ENCODE measurements around the gene UNC93B1. TPM values are rescaled to one million over a fixed set of nuclear protein-coding genes. Genes with fewer than 3 reads are reported as not detected.

Gene UNC93B1
- total and polyA plus RNA-seq, 2 of the 13 experiments (the other 11 are each of a cell fraction or from before 2014, with no cell fraction given) = 8.8 to 18.9 TPM

DNA sequence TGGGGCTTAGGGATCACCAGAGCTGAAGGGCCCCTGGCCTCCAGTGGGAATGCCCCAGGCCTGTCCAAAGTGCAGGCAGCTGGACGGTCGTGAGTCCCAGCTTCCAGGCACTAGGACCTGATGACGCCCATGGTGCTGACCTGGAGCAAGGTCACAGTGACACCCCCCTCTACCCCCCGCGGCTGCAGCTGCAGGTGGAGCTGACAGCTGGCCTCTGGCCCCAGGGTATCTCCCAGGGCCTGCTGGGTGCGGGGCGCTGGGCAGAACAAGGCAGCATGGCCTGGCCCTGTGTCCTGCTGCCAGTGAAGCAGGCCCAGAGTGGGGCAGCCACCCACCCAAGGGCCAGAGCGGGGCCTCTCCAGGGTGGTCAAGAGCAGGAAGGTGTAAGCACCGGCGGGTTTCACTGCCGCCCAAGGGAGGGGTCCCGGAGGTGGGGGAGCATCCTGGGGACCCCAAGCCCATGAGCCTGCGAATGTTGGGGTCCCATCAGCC lies 34.4 kb upstream of the UNC93B1 start (continued):
- peak; percentile 44; the same call in 1 of the 2 replicates for TF ChIP-seq PAX8 (CRISPR knock-in tag; IDR thresholded peaks at IDR 0.05; ENCODE audit: borderline replicate concordance)
- TF ChIP-seq ZNF660 (CRISPR knock-in tag; IDR thresholded peaks at IDR 0.05; ENCODE audit: borderline replicate concordance, low read depth) = peak; percentile 43; the same call in 1 of the 2 replicates
- TF ChIP-seq, protein P1, sequence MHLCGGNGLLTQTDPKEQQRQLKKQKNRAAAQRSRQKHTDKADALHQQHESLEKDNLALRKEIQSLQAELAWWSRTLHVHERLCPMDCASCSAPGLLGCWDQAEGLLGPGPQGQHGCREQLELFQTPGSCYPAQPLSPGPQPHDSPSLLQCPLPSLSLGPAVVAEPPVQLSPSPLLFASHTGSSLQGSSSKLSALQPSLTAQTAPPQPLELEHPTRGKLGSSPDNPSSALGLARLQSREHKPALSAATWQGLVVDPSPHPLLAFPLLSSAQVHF (CRISPR knock-in tag; IDR thresholded peaks at IDR 0.05) = peak; percentile 89; the same call in 1 of the 2 replicates
- TF ChIP-seq, protein P2, sequence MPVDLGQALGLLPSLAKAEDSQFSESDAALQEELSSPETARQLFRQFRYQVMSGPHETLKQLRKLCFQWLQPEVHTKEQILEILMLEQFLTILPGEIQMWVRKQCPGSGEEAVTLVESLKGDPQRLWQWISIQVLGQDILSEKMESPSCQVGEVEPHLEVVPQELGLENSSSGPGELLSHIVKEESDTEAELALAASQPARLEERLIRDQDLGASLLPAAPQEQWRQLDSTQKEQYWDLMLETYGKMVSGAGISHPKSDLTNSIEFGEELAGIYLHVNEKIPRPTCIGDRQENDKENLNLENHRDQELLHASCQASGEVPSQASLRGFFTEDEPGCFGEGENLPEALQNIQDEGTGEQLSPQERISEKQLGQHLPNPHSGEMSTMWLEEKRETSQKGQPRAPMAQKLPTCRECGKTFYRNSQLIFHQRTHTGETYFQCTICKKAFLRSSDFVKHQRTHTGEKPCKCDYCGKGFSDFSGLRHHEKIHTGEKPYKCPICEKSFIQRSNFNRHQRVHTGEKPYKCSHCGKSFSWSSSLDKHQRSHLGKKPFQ (CRISPR knock-in tag; IDR thresholded peaks at IDR 0.05; ENCODE audit: insufficient replicate concordance) = peak; percentile 20
- TF ChIP-seq ZNF296 (CRISPR knock-in tag; conservative IDR thresholded peaks at IDR 0.05) = peak; percentile 74
- TF ChIP-seq RBFOX2 (IDR thresholded peaks at IDR 0.05; ENCODE audit: low read depth, low read length) = no peak
- no peak for TF ChIP-seq SP140L (CRISPR knock-in tag; IDR thresholded peaks at IDR 0.05; ENCODE audit: borderline replicate concordance)
- TF ChIP-seq KDM5A (IDR thresholded peaks at IDR 0.05; ENCODE audit: borderline replicate concordance, low read length) = no peak; the same call in 1 of the 2 replicates
- TF ChIP-seq ZKSCAN8 (CRISPR knock-in tag; IDR thresholded peaks at IDR 0.05; ENCODE audit: borderline replicate concordance) = 0 out of 2 replicates have a peak, but pooled peaks have one; percentile 4
- TF ChIP-seq, protein P3, sequence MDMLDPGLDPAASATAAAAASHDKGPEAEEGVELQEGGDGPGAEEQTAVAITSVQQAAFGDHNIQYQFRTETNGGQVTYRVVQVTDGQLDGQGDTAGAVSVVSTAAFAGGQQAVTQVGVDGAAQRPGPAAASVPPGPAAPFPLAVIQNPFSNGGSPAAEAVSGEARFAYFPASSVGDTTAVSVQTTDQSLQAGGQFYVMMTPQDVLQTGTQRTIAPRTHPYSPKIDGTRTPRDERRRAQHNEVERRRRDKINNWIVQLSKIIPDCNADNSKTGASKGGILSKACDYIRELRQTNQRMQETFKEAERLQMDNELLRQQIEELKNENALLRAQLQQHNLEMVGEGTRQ (IDR thresholded peaks at IDR 0.05; ENCODE audit: low read depth, low read length) = no peak
- TF ChIP-seq, protein P3 (CRISPR knock-in tag; IDR thresholded peaks at IDR 0.05; ENCODE audit: borderline replicate concordance) = 0 out of 2 replicates have a peak, but pooled peaks have one; percentile 6
- TF ChIP-seq, protein P4, sequence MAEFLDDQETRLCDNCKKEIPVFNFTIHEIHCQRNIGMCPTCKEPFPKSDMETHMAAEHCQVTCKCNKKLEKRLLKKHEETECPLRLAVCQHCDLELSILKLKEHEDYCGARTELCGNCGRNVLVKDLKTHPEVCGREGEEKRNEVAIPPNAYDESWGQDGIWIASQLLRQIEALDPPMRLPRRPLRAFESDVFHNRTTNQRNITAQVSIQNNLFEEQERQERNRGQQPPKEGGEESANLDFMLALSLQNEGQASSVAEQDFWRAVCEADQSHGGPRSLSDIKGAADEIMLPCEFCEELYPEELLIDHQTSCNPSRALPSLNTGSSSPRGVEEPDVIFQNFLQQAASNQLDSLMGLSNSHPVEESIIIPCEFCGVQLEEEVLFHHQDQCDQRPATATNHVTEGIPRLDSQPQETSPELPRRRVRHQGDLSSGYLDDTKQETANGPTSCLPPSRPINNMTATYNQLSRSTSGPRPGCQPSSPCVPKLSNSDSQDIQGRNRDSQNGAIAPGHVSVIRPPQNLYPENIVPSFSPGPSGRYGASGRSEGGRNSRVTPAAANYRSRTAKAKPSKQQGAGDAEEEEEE (CRISPR knock-in tag; IDR thresholded peaks at IDR 0.05; ENCODE audit: borderline replicate concordance) = 0 out of 2 replicates have a peak, but pooled peaks have one; percentile 86
- peak; percentile 87; the same call in 1 of the 2 replicates for TF ChIP-seq TBX3 (IDR thresholded peaks at IDR 0.05; ENCODE audit: borderline replicate concordance)
- TF ChIP-seq, protein P5, sequence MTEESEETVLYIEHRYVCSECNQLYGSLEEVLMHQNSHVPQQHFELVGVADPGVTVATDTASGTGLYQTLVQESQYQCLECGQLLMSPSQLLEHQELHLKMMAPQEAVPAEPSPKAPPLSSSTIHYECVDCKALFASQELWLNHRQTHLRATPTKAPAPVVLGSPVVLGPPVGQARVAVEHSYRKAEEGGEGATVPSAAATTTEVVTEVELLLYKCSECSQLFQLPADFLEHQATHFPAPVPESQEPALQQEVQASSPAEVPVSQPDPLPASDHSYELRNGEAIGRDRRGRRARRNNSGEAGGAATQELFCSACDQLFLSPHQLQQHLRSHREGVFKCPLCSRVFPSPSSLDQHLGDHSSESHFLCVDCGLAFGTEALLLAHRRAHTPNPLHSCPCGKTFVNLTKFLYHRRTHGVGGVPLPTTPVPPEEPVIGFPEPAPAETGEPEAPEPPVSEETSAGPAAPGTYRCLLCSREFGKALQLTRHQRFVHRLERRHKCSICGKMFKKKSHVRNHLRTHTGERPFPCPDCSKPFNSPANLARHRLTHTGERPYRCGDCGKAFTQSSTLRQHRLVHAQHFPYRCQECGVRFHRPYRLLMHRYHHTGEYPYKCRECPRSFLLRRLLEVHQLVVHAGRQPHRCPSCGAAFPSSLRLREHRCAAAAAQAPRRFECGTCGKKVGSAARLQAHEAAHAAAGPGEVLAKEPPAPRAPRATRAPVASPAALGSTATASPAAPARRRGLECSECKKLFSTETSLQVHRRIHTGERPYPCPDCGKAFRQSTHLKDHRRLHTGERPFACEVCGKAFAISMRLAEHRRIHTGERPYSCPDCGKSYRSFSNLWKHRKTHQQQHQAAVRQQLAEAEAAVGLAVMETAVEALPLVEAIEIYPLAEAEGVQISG (CRISPR knock-in tag; IDR thresholded peaks at IDR 0.05) = peak; percentile 88
- TF ChIP-seq MIXL1 (CRISPR knock-in tag; IDR thresholded peaks at IDR 0.05) = peak; percentile 89
- TF ChIP-seq ZNF260 (CRISPR knock-in tag; IDR thresholded peaks at IDR 0.05; ENCODE audit: borderline replicate concordance, low read depth) = no peak
- peak; percentile 28; the same call in 1 of the 2 replicates for TF ChIP-seq GZF1 (CRISPR knock-in tag; IDR thresholded peaks at IDR 0.05)
- TF ChIP-seq, protein P6, sequence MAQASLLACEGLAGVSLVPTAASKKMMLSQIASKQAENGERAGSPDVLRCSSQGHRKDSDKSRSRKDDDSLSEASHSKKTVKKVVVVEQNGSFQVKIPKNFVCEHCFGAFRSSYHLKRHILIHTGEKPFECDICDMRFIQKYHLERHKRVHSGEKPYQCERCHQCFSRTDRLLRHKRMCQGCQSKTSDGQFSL (CRISPR knock-in tag; IDR thresholded peaks at IDR 0.05) = peak; percentile 91
- 0 out of 2 replicates have a peak, but pooled peaks have one; percentile 28 for TF ChIP-seq RFX5 (IDR thresholded peaks at IDR 0.05; ENCODE audit: low read depth, low read length)
- TF ChIP-seq HOXA7 (CRISPR knock-in tag; IDR thresholded peaks at IDR 0.05) = no peak; the same call in 1 of the 2 replicates
